ENCODE data around the gene LRRC25. TPM values are rescaled to one million over a fixed set of nuclear protein-coding genes. Genes with fewer than 3 reads are reported as not detected.

LRRC25 gene
- total RNA-seq, 1 experiment from 2014 or later: not detected

DNA sequence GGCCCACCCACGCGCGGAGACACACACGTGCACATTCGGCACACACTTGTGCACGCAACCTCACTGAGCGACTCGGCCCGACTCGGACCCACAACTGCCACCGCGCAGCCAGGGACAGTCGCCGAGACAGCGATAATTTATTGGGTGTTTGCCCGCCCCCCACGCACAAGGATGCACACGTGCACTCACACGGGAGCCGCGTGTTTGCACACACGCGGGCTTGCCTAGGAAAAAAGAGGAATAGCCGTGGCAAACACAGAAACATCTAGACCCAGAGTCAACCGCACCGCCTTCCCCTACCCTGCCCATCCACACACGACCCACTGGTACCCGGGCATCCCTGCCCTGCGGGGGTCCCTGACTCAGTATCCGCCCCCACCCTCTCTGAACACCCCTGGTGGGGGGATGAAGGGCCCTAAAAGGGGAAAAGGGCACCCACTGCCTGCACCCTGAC lies 20.6 kb upstream of the LRRC25 start:
- Histone ChIP-seq H2AFZ (no peak overlapping the region), H3K36me3 (ENCODE audit: low read depth) (no peaks in the 10 kb centered on the region), H3K9me3 (ENCODE audit: insufficient read depth, low read depth) (no peaks in the 10 kb centered on the region), H4K20me1 (ENCODE audit: insufficient read depth) (peaks cover 28% of the 10 kb centered on the region), H3K27ac (no peak overlapping the region), H3K27me3 (ENCODE audit: insufficient read depth, low read depth) (no peaks in the 10 kb centered on the region), H3K9me2 (ENCODE audit: insufficient read depth) (no peaks in the 10 kb centered on the region), H3F3A (ENCODE audit: insufficient read depth, low read depth) (peaks cover 49% of the 10 kb centered on the region), H3K4me2 (peak overlapping the region; percentile 98), H3K4me3 (peak overlapping the region; percentile 76), H3K79me2 (ENCODE audit: low read depth) (peaks cover 32% of the 10 kb centered on the region), H3K4me1 (replicated peaks; ENCODE audit: insufficient read depth) (peaks cover 55% of the 10 kb centered on the region)
- TF ChIP-seq EZH2 (IDR thresholded peaks at IDR 0.05; ENCODE audit: low read depth): no peak
- TF ChIP-seq, protein P1, sequence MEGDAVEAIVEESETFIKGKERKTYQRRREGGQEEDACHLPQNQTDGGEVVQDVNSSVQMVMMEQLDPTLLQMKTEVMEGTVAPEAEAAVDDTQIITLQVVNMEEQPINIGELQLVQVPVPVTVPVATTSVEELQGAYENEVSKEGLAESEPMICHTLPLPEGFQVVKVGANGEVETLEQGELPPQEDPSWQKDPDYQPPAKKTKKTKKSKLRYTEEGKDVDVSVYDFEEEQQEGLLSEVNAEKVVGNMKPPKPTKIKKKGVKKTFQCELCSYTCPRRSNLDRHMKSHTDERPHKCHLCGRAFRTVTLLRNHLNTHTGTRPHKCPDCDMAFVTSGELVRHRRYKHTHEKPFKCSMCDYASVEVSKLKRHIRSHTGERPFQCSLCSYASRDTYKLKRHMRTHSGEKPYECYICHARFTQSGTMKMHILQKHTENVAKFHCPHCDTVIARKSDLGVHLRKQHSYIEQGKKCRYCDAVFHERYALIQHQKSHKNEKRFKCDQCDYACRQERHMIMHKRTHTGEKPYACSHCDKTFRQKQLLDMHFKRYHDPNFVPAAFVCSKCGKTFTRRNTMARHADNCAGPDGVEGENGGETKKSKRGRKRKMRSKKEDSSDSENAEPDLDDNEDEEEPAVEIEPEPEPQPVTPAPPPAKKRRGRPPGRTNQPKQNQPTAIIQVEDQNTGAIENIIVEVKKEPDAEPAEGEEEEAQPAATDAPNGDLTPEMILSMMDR (conservative IDR thresholded peaks at IDR 0.05): no peak
- CTCF ChIA-PET: interaction anchor here (0.7 kb wide), 1 partner anchor 272 kb away, joined by 3 read pairs; no protein-coding TSS in a partner anchor
- intact Hi-C loops (cut with micrococcal nuclease; ENCODE audit: unreplicated experiment): loop anchor here (5.0 to 10.0 kb wide), 2 partner anchors 163 to 411 kb away; partner anchors contain the start of gene ARRDC2
- no TSS peak for BruUV-seq (replicated peaks)
- POLR2A ChIA-PET (ENCODE audit: unreplicated experiment): interaction anchor here (0.6 to 1.0 kb wide), 2 partner anchors 38 to 194 kb away, joined by 4 to 5 read pairs; no protein-coding TSS in a partner anchor
- DNase-seq: no peak

DNA sequence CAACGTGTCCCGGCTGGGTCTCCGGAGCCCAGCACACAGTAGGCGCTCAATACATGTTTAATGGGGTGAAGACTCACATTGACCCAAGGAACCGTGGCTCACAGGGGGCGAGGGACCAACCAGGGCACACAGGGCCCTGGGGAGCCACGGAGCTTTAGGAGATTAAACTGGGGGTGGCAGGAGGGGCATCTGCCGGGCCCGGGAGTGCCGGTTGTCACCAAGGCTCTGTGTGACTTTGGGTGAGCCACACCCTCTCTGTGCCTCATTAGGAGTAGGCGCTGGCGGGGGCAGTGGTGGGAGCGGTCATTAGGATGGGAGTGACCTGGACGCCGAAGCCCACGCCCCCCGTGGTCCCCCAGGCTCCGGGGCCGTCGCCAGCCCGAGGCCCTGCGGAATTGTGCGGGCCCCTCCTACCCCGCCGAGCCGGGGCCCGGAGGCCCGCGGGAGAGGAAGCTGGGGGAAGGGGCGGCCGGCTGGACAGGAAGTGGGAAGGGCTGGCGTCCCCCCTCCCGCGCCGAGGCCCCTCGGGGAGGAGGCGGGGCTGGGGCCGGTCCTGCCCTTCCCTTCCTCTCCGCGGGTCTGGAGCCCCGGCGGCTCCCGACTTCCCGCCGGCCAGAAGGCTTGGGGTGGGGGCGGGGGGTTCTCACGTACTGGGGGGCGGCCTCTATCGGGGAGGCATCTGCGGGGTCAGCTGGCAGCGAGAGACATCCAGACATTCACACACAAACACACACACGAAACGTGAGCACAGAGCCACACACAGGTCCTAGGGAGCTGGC lies 20.0 kb upstream of the LRRC25 start:
- no peaks in the 10 kb centered on the region for H3K9me3 ChIP-seq (ENCODE audit: insufficient read depth, low read depth)
- peak overlapping the region; percentile 76 for H3K4me3 ChIP-seq
- peaks cover 55% of the 10 kb centered on the region for H3K4me1 ChIP-seq (replicated peaks; ENCODE audit: insufficient read depth)
- peak overlapping the region; percentile 54 for H3K27ac ChIP-seq
- H3K36me3 ChIP-seq (ENCODE audit: low read depth): no peaks in the 10 kb centered on the region
- TSS peak; percentile 56 for BruUV-seq (replicated peaks)
- H4K20me1 ChIP-seq (ENCODE audit: insufficient read depth): peaks cover 23% of the 10 kb centered on the region
- peaks cover 27% of the 10 kb centered on the region for H3K79me2 ChIP-seq (ENCODE audit: low read depth)
- H3K27me3 ChIP-seq (ENCODE audit: insufficient read depth, low read depth): no peaks in the 10 kb centered on the region
- H3F3A ChIP-seq (ENCODE audit: insufficient read depth, low read depth): peaks cover 51% of the 10 kb centered on the region
- DNase-seq: peak; percentile 59 to 77
- POLR2A ChIA-PET (ENCODE audit: unreplicated experiment): interaction anchor here (0.6 to 1.0 kb wide), 4 partner anchors 37 to 193 kb away, joined by 3 to 5 read pairs (median 4); partner anchors contain the start of gene JUND
- TF ChIP-seq, protein P1 (conservative IDR thresholded peaks at IDR 0.05): no peak
- no peak for TF ChIP-seq EZH2 (IDR thresholded peaks at IDR 0.05; ENCODE audit: low read depth)
- H3K4me2 ChIP-seq: peak overlapping the region; percentile 98
- intact Hi-C loops (cut with micrococcal nuclease; ENCODE audit: unreplicated experiment): loop anchor here (5.0 to 10.0 kb wide), 2 partner anchors 163 to 410 kb away; partner anchors contain the start of gene ARRDC2
- CTCF ChIA-PET: interaction anchor here (0.6 to 1.0 kb wide), 4 partner anchors 67 to 273 kb away, joined by 3 to 5 read pairs (median 4); no protein-coding TSS in a partner anchor
- H2AFZ ChIP-seq: peak overlapping the region; percentile 87
- no peaks in the 10 kb centered on the region for H3K9me2 ChIP-seq (ENCODE audit: insufficient read depth)

DNA sequence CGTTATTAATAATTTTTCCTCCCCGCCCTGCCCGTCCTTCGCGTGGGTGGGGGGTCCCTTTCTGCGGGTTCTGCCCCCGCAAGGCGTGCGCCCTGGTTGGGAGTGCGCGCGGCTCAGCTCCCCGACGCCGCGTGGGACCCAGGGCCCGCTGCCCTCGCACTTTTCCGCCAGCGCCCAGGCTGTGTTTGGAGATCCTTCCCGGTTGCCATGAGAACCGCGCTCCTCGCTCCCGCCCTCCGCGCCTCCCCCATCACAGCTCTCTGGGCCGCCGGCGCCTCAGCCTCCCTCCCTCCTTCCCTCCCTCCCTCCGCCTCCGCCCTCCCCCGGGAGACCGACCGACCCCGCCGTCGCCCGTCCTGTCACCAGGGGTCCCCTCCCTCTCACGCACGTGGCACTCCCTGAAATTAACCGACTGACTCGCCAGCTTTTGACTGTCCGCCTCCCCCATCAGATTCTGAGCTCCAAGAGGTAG lies 19.4 kb upstream of the LRRC25 start:
- H3K27ac ChIP-seq: peak overlapping the region; percentile 56
- POLR2A ChIA-PET (ENCODE audit: unreplicated experiment): interaction anchor here (0.6 to 1.0 kb wide), 3 partner anchors 36 to 135 kb away, joined by 3 to 4 read pairs (median 3); partner anchors contain the start of gene JUND
- no peaks in the 10 kb centered on the region for H3K27me3 ChIP-seq (ENCODE audit: insufficient read depth, low read depth)
- H3F3A ChIP-seq (ENCODE audit: insufficient read depth, low read depth): peaks cover 52% of the 10 kb centered on the region
- H2AFZ ChIP-seq: peak overlapping the region; percentile 87
- H3K4me2 ChIP-seq: peak overlapping the region; percentile 98
- peaks cover 17% of the 10 kb centered on the region for H4K20me1 ChIP-seq (ENCODE audit: insufficient read depth)
- H3K79me2 ChIP-seq (ENCODE audit: low read depth): peaks cover 21% of the 10 kb centered on the region
- TF ChIP-seq, protein P1 (conservative IDR thresholded peaks at IDR 0.05): no peak
- no peak for TF ChIP-seq EZH2 (IDR thresholded peaks at IDR 0.05; ENCODE audit: low read depth)
- CTCF ChIA-PET: interaction anchor here (0.6 to 1.0 kb wide), 5 partner anchors 29 to 208 kb away, joined by 3 to 8 read pairs (median 5); no protein-coding TSS in a partner anchor
- peak overlapping the region; percentile 76 for H3K4me3 ChIP-seq
- intact Hi-C loops (cut with micrococcal nuclease; ENCODE audit: unreplicated experiment): loop anchor here (5.0 to 10.0 kb wide), 2 partner anchors 162 to 410 kb away; partner anchors contain the start of gene ARRDC2
- H3K9me2 ChIP-seq (ENCODE audit: insufficient read depth): no peaks in the 10 kb centered on the region
- DNase-seq: peak; percentile 68 to 85
- no peaks in the 10 kb centered on the region for H3K9me3 ChIP-seq (ENCODE audit: insufficient read depth, low read depth)
- no peaks in the 10 kb centered on the region for H3K36me3 ChIP-seq (ENCODE audit: low read depth)
- no TSS peak for BruUV-seq (replicated peaks)
- H3K4me1 ChIP-seq (replicated peaks; ENCODE audit: insufficient read depth): peaks cover 55% of the 10 kb centered on the region
